GM19023 (cell line): ENCODE measurements around the gene EXTL1.

Experiments
- ATAC-seq: cut with Tn5 transposase; IDR thresholded peaks from one replicate; pipeline ENCODE4 v1.9.1; 2021; ENCODE audit warnings: mild to moderate bottlenecking, moderate library complexity; ENCODE audit not compliant: unreplicated experiment

Gene EXTL1

GRCh38 chr1:26038904-26039303, 17.3 kb downstream of the EXTL1 start:
- no peak for ATAC-seq

GRCh38 chr1:26041401-26041800, 19.8 kb downstream of the EXTL1 start:
- ATAC-seq, result no peak

- no peak for ATAC-seq
Measured at GRCh38 chr1:26041978-26042377, 20.4 kb downstream of the EXTL1 start.

GRCh38 chr1:26043765-26044164, 22.2 kb downstream of the EXTL1 start:
- no peak for ATAC-seq

GRCh38 chr1:26044414-26044813, 22.8 kb downstream of the EXTL1 start:
- ATAC-seq, result no peak

GRCh38 chr1:26044971-26045721, 23.6 kb downstream of the EXTL1 start:
- no peak for ATAC-seq

- no peak for ATAC-seq
Measured at GRCh38 chr1:26045722-26046245, 24.2 kb downstream of the EXTL1 start, which contains the start of gene SLC30A2. Gene SLC30A2, minus strand, starts transcription at chr1:26046118. Its CDS starts 222 bp downstream, at chr1:26045896.

GRCh38 chr1:26046246-26047095, 24.9 kb downstream of the EXTL1 start:
- no peak for ATAC-seq

- ATAC-seq, result no peak
Measured at GRCh38 chr1:26047278-26047874, 25.8 kb downstream of the EXTL1 start.

- no peak for ATAC-seq
Measured at GRCh38 chr1:26049531-26050247, 28.1 kb downstream of the EXTL1 start.

- no peak for ATAC-seq
Measured at GRCh38 chr1:26050248-26050640, 28.7 kb downstream of the EXTL1 start.

GRCh38 chr1:26053718-26054560, 32.4 kb downstream of the EXTL1 start:
- ATAC-seq, result no peak

- ATAC-seq, result no peak
Measured at GRCh38 chr1:26055041-26055440, 33.5 kb downstream of the EXTL1 start.

- ATAC-seq, result no peak
Measured at GRCh38 chr1:26057189-26057588, 35.6 kb downstream of the EXTL1 start.

- ATAC-seq, result no peak
Measured at GRCh38 chr1:26058052-26058595, 36.5 kb downstream of the EXTL1 start.

- no peak for ATAC-seq
Measured at GRCh38 chr1:26059906-26060305, 38.3 kb downstream of the EXTL1 start.

GRCh38 chr1:26060832-26061574, 39.4 kb downstream of the EXTL1 start:
- no peak for ATAC-seq

GRCh38 chr1:26064553-26064952, 43.0 kb downstream of the EXTL1 start:
- ATAC-seq, result no peak

GRCh38 chr1:26066160-26066559, 44.6 kb downstream of the EXTL1 start:
- ATAC-seq, result no peak
